HCT116 (cell line): Measurements from ENCODE around the gene WHRN. TPM values are rescaled to one million over a fixed set of nuclear protein-coding genes. Genes with fewer than 3 reads are reported as not detected.

Experiments
- ATAC-seq: fragments of 200-7000 bp; cut with Tn5 transposase; 2 replicates; pipeline ENCODE4 v1.9.1; 2020; ENCODE audit warnings: mild to moderate bottlenecking, moderate library complexity
- BruUV-seq: library from RNA; stranded (reverse); fragments of 400-500 nt; replicated peaks from 2 replicates; lab custom pipeline; 2021; lab: Mats Ljungman, UMichigan
- CTCF ChIA-PET: fragments of 300-600 bp; sonication (Branson Sonifier 250); formaldehyde crosslinking; loops from one replicate; lab custom pipeline; 2021; ENCODE audit warnings: antibody characterized with exemption; lab: Charles Lee
- POLR2A ChIA-PET: fragments of 300-600, 350-600 bp; sonication (Branson Sonifier 250); formaldehyde crosslinking; loops from one replicate; lab custom pipeline; 2021; ENCODE audit warnings: antibody characterized with exemption; lab: Charles Lee
- RAD21 ChIA-PET, 2 experiments: fragments of 300-600 bp; sonication (Branson Sonifier 250); formaldehyde crosslinking; loops; one replicate each; lab custom pipeline; 2023; ENCODE audit warnings: low total read pairs in 2 of 2; ENCODE audit not compliant: uncharacterized antibody in 2 of 2, unreplicated experiment in 2 of 2, low non-redundant PET in 1 of 2; lab: Charles Lee
- DNase-seq: peaks from one replicate; pipeline ENCODE4 v3.0.0-alpha.2; 2010; ENCODE audit warnings: low read depth, low spot score
- H2AFZ ChIP-seq: fragments of 200-600 bp; shearing (Covaris generic), sonication (generic); 2 replicates; pipeline ENCODE4 v1.6.1; 2017; ENCODE audit warnings: low read depth, mixed run types, mixed read lengths, antibody characterized with exemption, low read length; ENCODE audit not compliant: poor library complexity, severe bottlenecking
- H3K27ac ChIP-seq: 2 replicates; pipeline ENCODE4 v1.5.1; 2012; ENCODE audit warnings: low read depth, low read length
- H3K27me3 ChIP-seq: fragments of 200-600 bp; sonication (generic); 2 replicates; pipeline ENCODE4 v1.6.1; 2016; ENCODE audit warnings: mixed run types, low read length, mixed read lengths; ENCODE audit not compliant: insufficient read depth
- H3K36me3 ChIP-seq, 2 experiments: fragments of 200-500 bp in 1 of 2; fragments of 200-600 bp in 1 of 2; sonication (Bioruptor generic) in 1 of 2; sonication (generic) in 1 of 2; 2 replicates each; pipeline versions ENCODE4 v1.5.1 to v1.6.1; 2014 to 2016; ENCODE audit warnings: low read length in 2 of 2, inconsistent platforms in 1 of 2, mixed read lengths in 1 of 2, mixed run types in 1 of 2; ENCODE audit not compliant: insufficient read depth in 2 of 2, control insufficient read depth in 1 of 2
- H3K4me1 ChIP-seq, 2 experiments: fragments of 200-600 bp in 1 of 2; sonication (generic) in 1 of 2; 2 replicates each; pipeline versions ENCODE4 v1.5.1 to v1.6.1; 2012 to 2017; ENCODE audit warnings: low read length in 2 of 2, inconsistent platforms in 1 of 2, mild to moderate bottlenecking in 1 of 2, mixed read lengths in 1 of 2, mixed run types in 1 of 2, moderate library complexity in 1 of 2; ENCODE audit not compliant: insufficient read depth in 2 of 2, control insufficient read depth in 1 of 2
- H3K4me2 ChIP-seq: fragments of 200-600 bp; sonication (generic); 2 replicates; pipeline ENCODE4 v1.6.1; 2017; ENCODE audit warnings: mixed run types, low read length, mixed read lengths
- H3K4me3 ChIP-seq, 2 experiments: fragments of 200-600 bp in 1 of 2; sonication (generic) in 1 of 2; replicated peaks in 1 of 2; 2 replicates each; pipeline ENCODE4 v1.5.1; 2011 to 2016; ENCODE audit warnings: low read length in 2 of 2, control low read depth in 1 of 2, low read depth in 1 of 2, mild to moderate bottlenecking in 1 of 2, mixed read lengths in 1 of 2, mixed run types in 1 of 2
- H3K79me2 ChIP-seq: fragments of 200-600 bp; sonication (generic); 2 replicates; pipeline ENCODE4 v1.6.1; 2017; ENCODE audit warnings: mild to moderate bottlenecking, mixed run types, low read length, moderate library complexity, mixed read lengths; ENCODE audit not compliant: insufficient read depth
- H3K9ac ChIP-seq: fragments of 200-600 bp; sonication (generic); 2 replicates; pipeline ENCODE4 v1.6.1; 2016; ENCODE audit warnings: low read length, mixed read lengths
- H3K9me2 ChIP-seq: fragments of 200-600 bp; sonication (generic), shearing (Covaris generic); 2 replicates; pipeline ENCODE4 v1.6.1; 2017; ENCODE audit warnings: mixed run types, mild to moderate bottlenecking, moderate library complexity; ENCODE audit not compliant: insufficient read depth
- H3K9me3 ChIP-seq, 2 experiments: fragments of 200-500 bp in 1 of 2; fragments of 200-600 bp in 1 of 2; sonication (Bioruptor generic) in 1 of 2; sonication (generic) in 1 of 2; 2 replicates each; pipeline ENCODE4 v1.6.1; 2014 to 2017; ENCODE audit warnings: low read length in 2 of 2, mixed read lengths in 2 of 2, inconsistent platforms in 1 of 2, low read depth in 1 of 2, mild to moderate bottlenecking in 1 of 2, mixed run types in 1 of 2, moderate library complexity in 1 of 2; ENCODE audit not compliant: control insufficient read depth in 1 of 2, insufficient read depth in 1 of 2
- H4K20me1 ChIP-seq: fragments of 200-600 bp; sonication (generic), shearing (Covaris generic); 2 replicates; pipeline ENCODE4 v1.6.1; 2017; ENCODE audit warnings: mixed run types, mild to moderate bottlenecking, moderate library complexity; ENCODE audit not compliant: insufficient read depth
- EZH2 ChIP-seq: fragments of 200-600 bp; sonication (generic); IDR thresholded peaks from 2 replicates; pipeline ENCODE4 v1.6.1; 2017; ENCODE audit warnings: antibody characterized with exemption, mixed run types
- JUND ChIP-seq: IDR thresholded peaks from 2 replicates; pipeline ENCODE4 v1.6.1; 2012
- REST ChIP-seq: IDR thresholded peaks from 2 replicates; pipeline ENCODE4 v1.6.1; 2012; ENCODE audit warnings: low read depth
- SIN3A ChIP-seq: IDR thresholded peaks from 2 replicates; pipeline ENCODE4 v1.6.1; 2012; ENCODE audit warnings: low read depth
- SP1 ChIP-seq: IDR thresholded peaks from 2 replicates; pipeline ENCODE4 v1.6.1; 2012; ENCODE audit warnings: low read depth
- SRF ChIP-seq: IDR thresholded peaks from 2 replicates; pipeline ENCODE4 v1.6.1; 2012; ENCODE audit warnings: low read depth
- ZBTB33 ChIP-seq: IDR thresholded peaks from 2 replicates; pipeline ENCODE4 v1.6.1; 2011; ENCODE audit warnings: mild to moderate bottlenecking, low read length, moderate library complexity; ENCODE audit not compliant: insufficient replicate concordance; ENCODE audit errors: extremely low read depth
- ZFX ChIP-seq: fragments of 450-650 bp; IDR thresholded peaks from 2 replicates; pipeline ENCODE4 v1.6.1; 2017
- ZNF274 ChIP-seq: fragments of 200-500 bp; sonication (Bioruptor generic); IDR thresholded peaks from 2 replicates; pipeline ENCODE4 v1.6.1; 2014; ENCODE audit warnings: mild to moderate bottlenecking, low read depth, low read length, inconsistent platforms
- intact Hi-C: fragments of 100-400 bp; cut with micrococcal nuclease; formaldehyde crosslinking; loops from 2 replicates; pipeline ENCODE4 v1.10.0; 2022
- total RNA-seq: library from RNA; stranded (reverse); gene quantifications from one replicate; pipeline ENCODE4 v1.2.1, GENCODE V29; 2021; ENCODE audit not compliant: unreplicated experiment

WHRN gene
- total RNA-seq, 1 experiment from 2014 or later = 12.8 TPM

GRCh38 chr9:114382699-114383520 lies 122.4 kb downstream of the WHRN start:
- no peak overlapping the region for H3K4me3 ChIP-seq
- ChIA-PET POLR2A (no interaction called here), RAD21 (no interaction called here), CTCF (no interaction called here)
- H3K27me3 ChIP-seq = no peaks in the 10 kb centered on the region
- no peak overlapping the region for H3K4me2 ChIP-seq
- intact Hi-C loops = no loop called here
- DNase-seq = no peak
- no peaks in the 10 kb centered on the region for H3K79me2 ChIP-seq
- no peak overlapping the region for H2AFZ ChIP-seq
- H3K9ac ChIP-seq = no peak overlapping the region
- no peak for ATAC-seq
- no peak for TF ChIP-seq ZNF274
- H3K27ac ChIP-seq = no peak overlapping the region
- no peaks in the 10 kb centered on the region for H3K9me2 ChIP-seq
- no peaks in the 10 kb centered on the region for H4K20me1 ChIP-seq
- peaks cover 4 to 18% of the 10 kb centered on the region in 2 experiments; a peak in 2 of 4 replicates for H3K4me1 ChIP-seq
- BruUV-seq = no TSS peak
- no peaks in the 10 kb centered on the region for H3K9me3 ChIP-seq
- no peaks in the 10 kb centered on the region for H3K36me3 ChIP-seq

GRCh38 chr9:114378883-114379282 lies 126.4 kb downstream of the WHRN start:
- no peak for ATAC-seq
- Histone ChIP-seq H2AFZ (no peak overlapping the region), H3K9me2 (no peaks in the 10 kb centered on the region), H3K36me3 (no peaks in the 10 kb centered on the region), H3K27me3 (no peaks in the 10 kb centered on the region), H3K4me1 (no peaks in the 10 kb centered on the region), H4K20me1 (no peaks in the 10 kb centered on the region), H3K9ac (no peak overlapping the region), H3K79me2 (no peaks in the 10 kb centered on the region), H3K9me3 (no peaks in the 10 kb centered on the region), H3K4me2 (no peak overlapping the region), H3K4me3 (no peak overlapping the region), H3K27ac (no peak overlapping the region)
- RAD21 ChIA-PET = no interaction called here
- TF ChIP-seq JUND (no peak), EZH2 (no peak), SIN3A (no peak), ZFX (no peak), SP1 (no peak), SRF (no peak), REST (no peak), ZBTB33 (no peak)
- POLR2A ChIA-PET = no interaction called here
- DNase-seq = no peak
- no TSS peak for BruUV-seq
- CTCF ChIA-PET = no interaction called here
- intact Hi-C loops = no loop called here
